ENCODE measurements around the gene GNAL.
A peak's percentile ranks its signal among the peaks of the same experiment; 100 is the strongest.

GNAL gene

GRCh38 chr18:11752116-11752911 is 63.2 kb downstream of the GNAL start:
- peak overlapping the region; percentile 42 for H3K4me3 ChIP-seq (ENCODE audit: low read depth, low read length)
- TF ChIP-seq CTCF (IDR thresholded peaks at IDR 0.05; ENCODE audit: low read depth, low read length) (no peak), MAX (IDR thresholded peaks at IDR 0.05; ENCODE audit: low read depth, low read length) (no peak), POLR2A (IDR thresholded peaks at IDR 0.05; ENCODE audit: extremely low read depth, insufficient read length) (no peak), MYC (IDR thresholded peaks at IDR 0.05; ENCODE audit: low read depth, low read length) (no peak)
- DNase-seq (ENCODE audit: low read depth): peak; percentile 51

GRCh38 chr18:11754979-11755378 is 65.9 kb downstream of the GNAL start:
- TF ChIP-seq CTCF (IDR thresholded peaks at IDR 0.05; ENCODE audit: low read depth, low read length) (no peak), MAX (IDR thresholded peaks at IDR 0.05; ENCODE audit: low read depth, low read length) (no peak), MYC (IDR thresholded peaks at IDR 0.05; ENCODE audit: low read depth, low read length) (no peak), POLR2A (IDR thresholded peaks at IDR 0.05; ENCODE audit: extremely low read depth, insufficient read length) (no peak)
- DNase-seq (ENCODE audit: low read depth): no peak
- H3K4me3 ChIP-seq (ENCODE audit: low read depth, low read length): no peak overlapping the region

GRCh38 chr18:11757084-11757590 is 68.1 kb downstream of the GNAL start:
- H3K4me3 ChIP-seq (ENCODE audit: low read depth, low read length): no peak overlapping the region
- TF ChIP-seq MAX (IDR thresholded peaks at IDR 0.05; ENCODE audit: low read depth, low read length) (no peak), POLR2A (IDR thresholded peaks at IDR 0.05; ENCODE audit: extremely low read depth, insufficient read length) (no peak), MYC (IDR thresholded peaks at IDR 0.05; ENCODE audit: low read depth, low read length) (no peak), CTCF (IDR thresholded peaks at IDR 0.05; ENCODE audit: low read depth, low read length) (no peak)
- DNase-seq (ENCODE audit: low read depth): no peak

- H3K4me3 ChIP-seq (ENCODE audit: low read depth, low read length): no peak overlapping the region
- TF ChIP-seq POLR2A (IDR thresholded peaks at IDR 0.05; ENCODE audit: extremely low read depth, insufficient read length): no peak
- TF ChIP-seq MAX (IDR thresholded peaks at IDR 0.05; ENCODE audit: low read depth, low read length): no peak
- TF ChIP-seq MYC (IDR thresholded peaks at IDR 0.05; ENCODE audit: low read depth, low read length): no peak
- TF ChIP-seq CTCF (IDR thresholded peaks at IDR 0.05; ENCODE audit: low read depth, low read length): no peak
- DNase-seq (ENCODE audit: low read depth): no peak
Observed at GRCh38 chr18:11759456-11759855, 70.4 kb downstream of the GNAL start.

- H3K4me3 ChIP-seq (ENCODE audit: low read depth, low read length): no peak overlapping the region
- TF ChIP-seq MYC (IDR thresholded peaks at IDR 0.05; ENCODE audit: low read depth, low read length) (no peak), POLR2A (IDR thresholded peaks at IDR 0.05; ENCODE audit: extremely low read depth, insufficient read length) (no peak), CTCF (IDR thresholded peaks at IDR 0.05; ENCODE audit: low read depth, low read length) (no peak), MAX (IDR thresholded peaks at IDR 0.05; ENCODE audit: low read depth, low read length) (no peak)
- no peak for DNase-seq (ENCODE audit: low read depth)
Observed at GRCh38 chr18:11760498-11761167, 71.6 kb downstream of the GNAL start.

All from NB4 (cell line).